Activated CD4-positive, alpha-beta memory T cell treated with anti-CD3 and anti-CD28 coated beads for 36 hours (primary cell): Measurements from ENCODE around the gene TYMP. TPM values are rescaled to one million over a fixed set of nuclear protein-coding genes. Genes with fewer than 3 reads are reported as not detected.
A peak's percentile ranks its signal among the peaks of the same experiment; 100 is the strongest.

Experiments
- CTCF ChIA-PET: fragments of 350-600 bp; sonication (Branson Sonifier 250); formaldehyde crosslinking; loops from one replicate; lab custom pipeline; 2021; ENCODE audit warnings: antibody characterized with exemption, inconsistent platforms; lab: Charles Lee
- POLR2A ChIA-PET: fragments of 350-600 bp; sonication (Branson Sonifier 250); formaldehyde crosslinking; loops from one replicate; lab custom pipeline; 2021; ENCODE audit warnings: antibody characterized with exemption; lab: Charles Lee
- DNase-seq: peaks from one replicate; pipeline ENCODE4 v3.0.0-alpha.2; 2020
- H3K27ac Mint-ChIP-seq: one replicate; pipeline ENCODE4 v1.8.0; 2021; ENCODE audit warnings: mixed read lengths
- H3K27me3 Mint-ChIP-seq: one replicate; pipeline ENCODE4 v1.8.0; 2021; ENCODE audit warnings: mixed read lengths
- H3K36me3 Mint-ChIP-seq: one replicate; pipeline ENCODE4 v1.8.0; 2021; ENCODE audit warnings: mixed read lengths
- H3K4me1 Mint-ChIP-seq: one replicate; pipeline ENCODE4 v1.8.0; 2021; ENCODE audit warnings: low read depth, mixed read lengths
- H3K4me3 Mint-ChIP-seq: one replicate; pipeline ENCODE4 v1.8.0; 2021; ENCODE audit warnings: mild to moderate bottlenecking, mixed read lengths
- H3K9me3 Mint-ChIP-seq: one replicate; pipeline ENCODE4 v1.8.0; 2021; ENCODE audit warnings: mixed read lengths
- intact Hi-C: fragments of 100-400 bp; cut with micrococcal nuclease; formaldehyde crosslinking; loops from one replicate; pipeline ENCODE4 v1.15.1; 2023
- total RNA-seq, 2 experiments: library from RNA; stranded (reverse); gene quantifications; one replicate each; pipeline ENCODE4 v1.2.3, GENCODE V29; 2021

TYMP gene
- total RNA-seq, 2 experiments from 2014 or later = 64.7 to 65.6 TPM

DNA sequence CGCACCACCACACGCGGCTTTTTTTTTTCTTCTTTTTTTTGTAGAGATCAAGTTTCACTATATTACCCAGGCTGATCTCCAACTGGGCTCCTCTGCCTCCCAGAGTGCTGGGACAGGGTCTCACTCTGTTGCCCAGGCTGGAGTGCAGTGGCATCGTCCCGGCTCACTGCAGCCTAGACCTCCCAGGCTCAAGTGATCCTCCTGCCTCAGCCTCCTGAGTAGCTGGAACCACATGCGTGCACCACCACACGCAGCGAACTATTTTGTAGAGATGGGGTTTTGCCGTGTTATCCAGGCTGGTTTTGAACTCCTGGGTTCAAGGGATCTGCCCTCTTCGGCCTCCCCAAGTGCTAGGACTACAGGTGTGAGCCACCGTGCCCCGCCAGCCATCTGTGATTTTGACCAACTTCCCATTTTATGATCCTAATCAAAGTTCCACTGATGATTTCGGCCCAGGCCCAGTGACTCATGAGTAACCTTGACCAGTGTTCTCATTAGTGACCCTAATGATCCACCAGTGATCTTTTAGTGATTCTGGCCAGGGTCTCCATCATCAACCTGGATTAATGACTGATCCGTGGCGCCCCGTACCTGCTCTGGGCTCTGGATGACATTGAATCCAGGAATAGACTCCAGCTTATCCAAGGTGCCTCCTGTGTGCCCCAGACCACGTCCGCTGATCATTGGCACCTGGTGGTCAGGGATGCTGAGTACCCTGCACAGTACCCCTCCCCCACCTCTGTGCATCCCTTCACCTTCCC, 1.7 kb downstream of the TYMP start:
- Mint-ChIP-seq H3K4me3 (peak overlapping the region; percentile 81), H3K4me1 (peaks cover 49% of the 10 kb centered on the region), H3K27me3 (no peaks in the 10 kb centered on the region), H3K36me3 (peaks cover 36% of the 10 kb centered on the region), H3K27ac (peak overlapping the region; percentile 95), H3K9me3 (no peaks in the 10 kb centered on the region)
- DNase-seq = no peak
- POLR2A ChIA-PET = interaction anchor here (1.1 to 6.7 kb wide), 5 partner anchors 10 to 93 kb away, joined by 4 to 139 read pairs (median 49); partner anchors contain the start of genes CHKB, KLHDC7B and SYCE3
- intact Hi-C loops = loop anchor here (5.0 kb wide), 1 partner anchor 336 kb away; no protein-coding TSS in a partner anchor
- CTCF ChIA-PET = interaction anchor here (1.3 to 6.5 kb wide), 5 partner anchors 11 to 92 kb away, joined by 4 to 102 read pairs (median 71); partner anchors contain the start of genes LMF2, NCAPH2 and SYCE3

DNA sequence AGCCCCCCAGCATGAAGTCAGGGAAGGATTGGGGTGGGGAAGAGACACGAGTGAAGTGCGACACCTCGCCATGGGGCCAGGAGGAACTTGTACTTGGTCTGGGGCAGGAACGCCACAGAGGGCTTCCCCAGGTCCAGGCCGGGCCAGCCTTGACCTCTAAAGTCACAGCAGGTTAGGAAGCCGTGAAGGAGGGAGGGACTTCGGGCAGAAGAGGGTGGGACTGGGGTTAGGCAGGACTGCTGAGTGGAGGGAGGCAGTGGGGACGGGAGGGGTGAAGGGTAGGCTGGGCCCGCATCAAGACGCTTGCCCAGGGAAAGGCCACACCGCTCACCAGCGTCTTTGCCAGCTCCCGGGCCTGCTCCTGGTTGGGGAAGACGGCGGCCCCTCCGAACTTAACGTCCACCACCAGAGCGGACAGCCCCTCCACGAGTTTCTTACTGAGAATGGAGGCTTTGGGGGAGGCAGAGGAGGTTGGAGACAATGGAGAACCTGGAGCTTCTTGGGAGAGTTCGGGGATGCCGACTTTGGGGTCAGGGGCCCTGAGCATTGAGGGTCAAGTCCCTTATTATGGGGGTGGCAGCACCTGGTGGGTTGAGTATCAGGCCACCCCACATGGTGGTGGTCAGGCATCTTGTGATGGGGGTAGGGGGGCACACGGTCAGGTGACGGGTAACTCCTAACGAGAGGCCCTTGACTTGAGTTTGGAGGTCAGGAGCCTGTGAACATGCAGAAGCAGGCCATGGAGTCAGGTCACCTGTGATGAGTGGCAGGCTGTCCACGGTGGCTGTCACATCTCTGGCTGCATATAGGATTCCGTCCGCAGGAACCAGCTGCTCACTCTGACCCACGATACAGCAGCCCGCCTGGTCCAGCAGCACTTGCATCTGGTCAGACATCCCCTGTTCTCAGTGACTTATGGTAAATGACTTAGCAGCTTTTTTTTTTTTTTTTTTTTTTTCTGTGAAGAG, 2.7 kb downstream of the TYMP start:
- peak; percentile 76 for DNase-seq
- peaks cover 42% of the 10 kb centered on the region for H3K4me1 Mint-ChIP-seq
- H3K9me3 Mint-ChIP-seq = no peaks in the 10 kb centered on the region
- CTCF ChIA-PET = interaction anchor here (1.9 to 6.5 kb wide), 4 partner anchors 12 to 93 kb away, joined by 23 to 102 read pairs (median 80); partner anchors contain the start of gene SYCE3
- H3K27me3 Mint-ChIP-seq = no peaks in the 10 kb centered on the region
- intact Hi-C loops = loop anchor here (5.0 kb wide), 1 partner anchor 335 kb away; no protein-coding TSS in a partner anchor
- H3K4me3 Mint-ChIP-seq = peak overlapping the region; percentile 81
- H3K36me3 Mint-ChIP-seq = peaks cover 39% of the 10 kb centered on the region
- peak overlapping the region; percentile 95 for H3K27ac Mint-ChIP-seq
- POLR2A ChIA-PET = interaction anchor here (3.9 to 6.7 kb wide), 4 partner anchors 11 to 94 kb away, joined by 49 to 139 read pairs (median 86); partner anchors contain the start of genes KLHDC7B, LMF2 and NCAPH2

DNA sequence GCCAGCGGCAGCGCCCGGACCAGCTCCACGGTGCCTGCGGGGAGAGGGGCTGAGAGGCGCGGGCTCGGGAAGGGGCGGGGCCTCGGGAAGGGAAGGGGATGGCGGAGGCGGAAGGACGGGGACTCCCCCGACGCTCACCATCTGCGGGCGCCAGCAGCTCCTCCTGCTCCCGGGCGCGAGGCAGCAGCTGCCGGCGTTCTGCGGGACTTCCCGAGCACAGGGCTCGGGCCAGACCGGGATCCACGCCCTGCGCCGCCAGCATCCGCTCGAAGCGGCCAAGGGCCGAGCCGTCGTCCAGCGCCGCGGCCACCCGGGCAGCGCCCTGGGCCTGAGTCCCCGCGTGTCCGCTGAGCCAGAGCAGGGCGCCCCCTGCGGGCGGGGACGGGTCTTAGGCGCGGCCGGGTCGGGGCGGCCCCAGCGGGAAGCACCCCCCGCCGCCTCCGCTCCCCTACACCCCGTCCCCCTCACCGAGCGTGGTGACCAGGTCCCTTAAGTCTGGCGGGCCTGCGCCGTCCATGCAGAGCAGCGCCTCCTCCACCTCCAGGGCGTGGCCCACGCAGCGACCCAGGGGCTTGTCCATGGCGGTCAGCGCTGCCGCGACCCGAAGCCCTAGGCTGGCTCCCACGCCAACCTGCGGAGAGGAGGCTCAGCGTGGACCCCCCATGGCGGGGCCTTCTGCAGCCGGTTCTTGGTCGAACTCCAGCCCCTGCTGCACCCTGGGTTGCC, 3.5 kb downstream of the TYMP start:
- intact Hi-C loops = loop anchor here (5.0 kb wide), 1 partner anchor 334 kb away; no protein-coding TSS in a partner anchor
- Mint-ChIP-seq H3K36me3 (peaks cover 37% of the 10 kb centered on the region), H3K27me3 (no peaks in the 10 kb centered on the region), H3K27ac (peak overlapping the region; percentile 95), H3K4me1 (peaks cover 42% of the 10 kb centered on the region), H3K9me3 (no peaks in the 10 kb centered on the region), H3K4me3 (peak overlapping the region; percentile 81)
- ChIA-PET POLR2A (interaction anchor here (0.6 to 6.7 kb wide), 20 partner anchors 9 to 282 kb away, joined by 3 to 139 read pairs (median 5); partner anchors contain the start of genes ARSA, CHKB, HDAC10 and KLHDC7B), CTCF (interaction anchor here (0.8 to 6.5 kb wide), 37 partner anchors 9 to 596 kb away, joined by 3 to 102 read pairs (median 5); partner anchors contain the start of genes ARSA, CHKB, HDAC10 and KLHDC7B)
- DNase-seq = peak; percentile 92

DNA sequence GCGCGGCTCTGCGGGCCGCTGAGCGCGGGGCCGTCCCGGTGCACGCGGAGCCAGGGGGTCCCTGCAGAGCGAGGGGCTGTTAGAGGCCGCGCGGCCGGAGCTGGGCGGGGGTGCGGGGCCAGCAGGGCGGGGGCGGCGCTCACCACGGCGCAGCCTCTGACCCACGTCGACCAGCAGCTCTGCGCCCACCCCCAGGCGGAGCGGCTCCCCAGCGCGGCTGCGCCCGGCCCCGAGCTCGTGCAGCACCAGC, 4.0 kb downstream of the TYMP start:
- no peaks in the 10 kb centered on the region for H3K9me3 Mint-ChIP-seq
- peak overlapping the region; percentile 82 for H3K27ac Mint-ChIP-seq
- peak overlapping the region; percentile 83 for H3K4me3 Mint-ChIP-seq
- CTCF ChIA-PET = interaction anchor here (0.6 to 6.5 kb wide), 42 partner anchors 9 to 596 kb away, joined by 3 to 102 read pairs (median 5); partner anchors contain the start of genes ARSA, CHKB, HDAC10 and KLHDC7B
- POLR2A ChIA-PET = interaction anchor here (0.6 to 6.7 kb wide), 24 partner anchors 8 to 339 kb away, joined by 3 to 139 read pairs (median 4); partner anchors contain the start of genes ARSA, CHKB, HDAC10 and KLHDC7B
- H3K36me3 Mint-ChIP-seq = peaks cover 37% of the 10 kb centered on the region
- intact Hi-C loops = loop anchor here (1.0 to 5.0 kb wide), 5 partner anchors 13 to 333 kb away; partner anchors contain the start of genes NCAPH2 and SYCE3
- DNase-seq = no peak
- H3K4me1 Mint-ChIP-seq = peaks cover 42% of the 10 kb centered on the region
- H3K27me3 Mint-ChIP-seq = no peaks in the 10 kb centered on the region

DNA sequence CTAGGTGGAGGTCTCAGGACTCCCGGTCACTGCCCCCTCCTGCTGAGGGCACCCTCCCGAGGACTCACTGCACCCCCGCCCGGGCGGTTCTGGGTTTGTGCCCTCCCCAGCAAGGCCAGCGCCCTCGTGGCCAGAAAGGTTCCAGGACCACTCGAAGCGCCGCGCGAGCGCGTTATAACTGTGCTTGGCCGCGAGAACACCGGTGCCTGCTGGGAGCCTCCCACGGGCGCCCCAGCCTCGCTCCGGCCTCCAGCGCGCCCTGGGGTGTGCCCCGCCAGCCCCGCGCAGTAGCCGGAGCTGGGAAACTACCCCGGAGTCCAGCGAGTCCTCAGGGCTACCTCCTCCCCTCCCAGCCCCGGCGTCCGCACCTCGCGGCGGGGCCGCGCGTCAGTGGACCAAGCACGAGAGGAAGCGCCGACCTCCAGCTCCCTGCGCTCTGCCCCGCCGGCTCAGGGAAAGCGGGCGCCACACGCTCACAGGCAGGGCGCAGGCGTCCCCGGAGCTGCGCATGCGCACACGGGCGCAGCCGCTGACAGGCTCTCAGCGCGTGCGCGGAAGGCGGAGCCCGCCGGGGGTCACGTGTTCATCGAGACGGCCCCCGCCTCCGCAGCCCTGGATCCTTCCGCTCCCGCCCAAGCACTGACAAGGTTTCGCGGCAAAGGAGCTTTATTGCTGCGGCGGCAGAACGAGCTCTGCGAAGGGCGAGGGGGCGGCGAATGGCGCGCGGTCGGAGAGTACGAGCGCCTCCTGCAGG, 4.5 kb downstream of the TYMP start, which contains the start of gene SCO2:
TSS of gene SCO2 (minus strand) at position 495 of the 754 bp plus-strand sequence. CDS start 1,187 bp downstream, outside the sequence.
- H3K4me1 Mint-ChIP-seq = peaks cover 42% of the 10 kb centered on the region
- peak within 1 kb of the TSS; percentile 83 for H3K4me3 Mint-ChIP-seq
- no peaks in the 10 kb centered on the region for H3K9me3 Mint-ChIP-seq
- peaks cover 37% of the 10 kb centered on the region for H3K36me3 Mint-ChIP-seq
- H3K27me3 Mint-ChIP-seq = no peaks in the 10 kb centered on the region
- peak; percentile 99 for DNase-seq
- CTCF ChIA-PET = interaction anchor here (0.6 to 6.5 kb wide), 43 partner anchors 8 to 595 kb away, joined by 3 to 102 read pairs (median 5); partner anchors contain the start of genes ARSA, CHKB, HDAC10 and KLHDC7B
- POLR2A ChIA-PET = interaction anchor here (0.6 to 6.7 kb wide), 27 partner anchors 8 to 338 kb away, joined by 3 to 139 read pairs (median 4); partner anchors contain the start of genes ADM2, ARSA, CHKB and HDAC10
- peak within 1 kb of the TSS; percentile 95 for H3K27ac Mint-ChIP-seq
- intact Hi-C loops = loop anchor here (1.0 to 5.0 kb wide), 5 partner anchors 14 to 333 kb away; partner anchors contain the start of genes NCAPH2 and SYCE3

DNA sequence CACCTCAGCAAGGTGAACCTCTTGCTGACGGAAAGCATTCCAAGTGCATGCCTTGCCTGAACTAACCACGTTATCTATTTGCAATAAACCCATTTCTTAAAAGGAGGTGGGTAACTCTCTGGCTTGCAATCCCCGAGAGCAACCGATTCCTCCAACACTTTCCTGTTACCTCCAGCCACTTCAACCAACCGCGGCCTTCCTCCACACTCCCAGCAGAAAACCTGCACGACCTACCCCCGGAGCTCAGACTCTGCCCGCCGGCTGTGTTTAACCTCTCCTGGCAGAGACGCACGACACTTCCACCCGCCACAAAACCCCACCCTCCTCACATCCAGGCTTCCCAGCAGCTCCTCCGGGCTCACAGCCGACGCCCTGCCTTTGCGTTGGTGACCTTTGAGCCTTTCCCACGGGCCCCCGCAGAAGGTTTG, 5.1 kb downstream of the TYMP start:
- H3K27ac Mint-ChIP-seq = peak overlapping the region; percentile 79
- ChIA-PET POLR2A (interaction anchor here (0.8 to 6.7 kb wide), 10 partner anchors 10 to 96 kb away, joined by 4 to 139 read pairs (median 20); partner anchors contain the start of genes ADM2, KLHDC7B, LMF2 and NCAPH2), CTCF (interaction anchor here (0.6 to 6.5 kb wide), 13 partner anchors 10 to 306 kb away, joined by 3 to 102 read pairs (median 17); partner anchors contain the start of genes CHKB, LMF2, NCAPH2 and SYCE3)
- peaks cover 42% of the 10 kb centered on the region for H3K4me1 Mint-ChIP-seq
- intact Hi-C loops = loop anchor here (1.0 to 5.0 kb wide), 5 partner anchors 14 to 332 kb away; partner anchors contain the start of genes NCAPH2 and SYCE3
- H3K4me3 Mint-ChIP-seq = peak overlapping the region; percentile 83
- peaks cover 38% of the 10 kb centered on the region for H3K36me3 Mint-ChIP-seq
- DNase-seq = no peak
- no peaks in the 10 kb centered on the region for H3K9me3 Mint-ChIP-seq
- H3K27me3 Mint-ChIP-seq = no peaks in the 10 kb centered on the region

DNA sequence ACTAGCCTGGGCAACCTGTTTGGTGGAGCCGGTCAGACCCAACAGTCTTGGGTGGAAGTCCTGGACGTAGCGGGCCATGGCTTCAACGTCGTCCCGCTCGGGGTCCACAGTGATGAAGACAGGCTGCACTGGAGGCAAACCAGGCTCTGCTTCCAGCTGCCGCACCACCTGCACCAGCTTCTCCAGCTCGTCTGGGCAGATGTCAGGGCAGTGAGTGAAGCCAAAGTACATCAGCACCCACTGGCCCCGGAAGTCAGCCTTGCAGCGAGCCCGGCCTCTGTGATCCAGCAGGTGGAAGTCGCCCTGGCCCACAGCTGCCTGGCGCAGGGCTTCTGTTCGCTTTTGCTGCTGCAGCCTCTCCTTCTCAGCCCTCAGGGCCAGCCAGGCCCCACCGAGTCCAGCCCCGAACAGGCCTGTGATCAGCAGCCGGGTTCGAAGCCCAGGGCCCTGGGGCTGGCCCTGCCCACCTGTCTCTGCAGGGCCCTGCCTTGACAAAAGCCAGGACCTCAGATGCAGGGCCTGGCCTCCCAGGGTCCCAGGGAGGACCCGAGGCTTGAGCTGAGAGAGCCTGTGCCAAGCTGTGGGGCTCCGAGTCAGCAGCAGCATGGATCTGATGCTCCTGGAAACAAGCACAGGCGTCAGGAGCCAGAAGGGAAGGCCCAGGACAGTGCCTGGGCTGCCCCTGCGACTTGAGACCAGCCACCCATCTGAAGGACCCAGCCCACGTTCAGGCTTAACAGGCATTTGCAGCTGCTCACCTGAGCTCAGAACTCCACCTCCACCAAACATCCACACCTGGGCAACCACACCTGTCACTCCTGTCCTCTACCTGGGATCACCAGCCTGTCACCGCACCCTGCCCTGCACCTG, 5.8 kb downstream of the TYMP start:
- H3K36me3 Mint-ChIP-seq = peaks cover 42% of the 10 kb centered on the region
- H3K9me3 Mint-ChIP-seq = no peaks in the 10 kb centered on the region

DNA sequence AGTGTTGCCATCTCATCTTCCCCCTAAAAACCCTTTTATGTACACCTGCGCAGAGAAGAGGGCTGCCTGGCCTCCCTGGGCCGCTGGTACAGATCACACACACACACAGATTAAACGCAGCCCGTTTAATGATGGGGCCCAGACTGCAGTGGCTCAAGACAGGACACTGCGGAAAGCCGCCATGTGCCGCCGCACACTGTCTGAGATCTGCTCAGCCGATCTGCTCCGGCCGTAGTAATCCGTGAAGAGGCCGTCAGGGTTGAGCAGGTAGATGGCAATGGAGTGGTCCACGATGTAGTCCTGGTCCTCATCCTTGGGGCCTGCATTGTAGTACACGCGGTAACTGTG, 6.4 kb downstream of the TYMP start:
- ChIA-PET POLR2A (interaction anchor here (1.4 to 3.9 kb wide), 2 partner anchors 14 to 15 kb away, joined by 9 to 101 read pairs; partner anchors contain the start of genes LMF2 and NCAPH2), CTCF (interaction anchor here (0.6 to 1.8 kb wide), 2 partner anchors 25 to 97 kb away, joined by 4 read pairs; no protein-coding TSS in a partner anchor)
- Mint-ChIP-seq H3K27ac (no peak overlapping the region), H3K36me3 (peaks cover 37% of the 10 kb centered on the region), H3K4me1 (peaks cover 32% of the 10 kb centered on the region), H3K4me3 (peak overlapping the region; percentile 2), H3K9me3 (no peaks in the 10 kb centered on the region), H3K27me3 (no peaks in the 10 kb centered on the region)
- intact Hi-C loops = no loop called here
- no peak for DNase-seq

More for the DNA sequence above, 5.8 kb downstream of the TYMP start:
- no peaks in the 10 kb centered on the region for H3K27me3 Mint-ChIP-seq
- ChIA-PET POLR2A (interaction anchor here (1.5 to 6.7 kb wide), 5 partner anchors 10 to 79 kb away, joined by 6 to 139 read pairs (median 71); partner anchors contain the start of genes KLHDC7B, LMF2 and NCAPH2), CTCF (interaction anchor here (0.6 to 6.5 kb wide), 10 partner anchors 15 to 96 kb away, joined by 3 to 102 read pairs (median 18); partner anchors contain the start of genes CHKB, LMF2, NCAPH2 and SYCE3)
- peaks cover 38% of the 10 kb centered on the region for H3K4me1 Mint-ChIP-seq
- peak overlapping the region; percentile 79 for H3K27ac Mint-ChIP-seq
- intact Hi-C loops = loop anchor here (2.0 kb wide), 1 partner anchor 15 kb away; no protein-coding TSS in a partner anchor
- DNase-seq = no peak
- H3K4me3 Mint-ChIP-seq = peak overlapping the region; percentile 83
